NCI-H2227 (cell line): ENCODE data around the gene GRXCR1.

Experiments
- DNase-seq: peaks from one replicate; lab custom pipeline; 2025; ENCODE audit not compliant: unreplicated experiment; lab: John Stamatoyannopoulos, UW

The GRXCR1 gene

GRCh38 chr4:42892413-42892812 is at the start of gene GRXCR1:
TSS of gene GRXCR1 (plus strand) at chr4:42892713. CDS start at chr4:42893267, 554 bp downstream.
- no peak for DNase-seq

DNA sequence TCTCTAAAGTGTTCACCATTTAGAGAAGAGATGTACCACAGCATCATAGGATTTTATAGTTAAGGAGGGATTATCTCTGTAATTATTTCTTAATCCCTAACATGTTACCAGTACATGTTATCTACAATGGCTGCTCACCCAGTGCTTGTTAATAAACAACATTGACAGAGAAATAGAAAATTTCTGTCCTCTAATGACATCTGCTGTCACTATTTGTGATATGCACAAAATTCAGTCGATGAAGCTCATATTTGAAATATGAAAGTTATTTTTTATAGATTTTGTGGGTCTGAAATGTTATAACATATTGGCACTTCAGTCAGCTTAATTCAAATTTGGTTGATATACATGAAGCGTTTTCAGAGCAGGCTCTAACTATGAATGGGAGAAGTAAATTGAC is 48.8 kb upstream of the GRXCR1 start:
- no peak for DNase-seq

DNA sequence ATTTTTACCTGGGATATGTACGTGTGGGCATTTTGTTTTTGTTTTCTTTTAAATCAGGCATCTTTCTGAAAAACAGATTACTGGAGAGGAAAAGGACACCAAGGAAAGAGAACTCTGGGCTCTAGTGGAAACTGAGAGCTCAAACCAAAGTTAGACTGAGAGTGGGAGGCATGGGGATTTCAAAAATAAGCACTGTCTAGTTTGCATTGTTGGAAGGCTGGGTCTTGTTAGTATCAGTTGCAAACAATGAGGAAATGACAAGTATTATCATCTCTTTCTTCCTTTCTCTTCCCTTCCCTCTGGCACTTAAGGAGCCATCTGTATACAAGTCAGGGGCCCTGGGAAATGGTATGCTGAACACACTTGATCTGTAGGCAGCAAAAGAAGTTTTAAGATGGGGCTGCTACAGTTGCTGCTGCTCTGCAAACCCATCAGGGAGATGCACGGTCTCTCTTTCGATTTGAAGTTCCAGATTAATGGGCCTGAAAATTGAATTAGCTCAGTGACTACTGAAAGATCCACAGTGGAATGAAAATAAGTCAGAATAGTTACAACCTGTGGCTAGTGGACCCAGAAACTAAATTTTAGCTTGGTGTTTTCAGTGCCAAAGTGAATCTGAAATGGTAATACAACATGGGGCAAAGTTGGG is 48.0 kb upstream of the GRXCR1 start:
- DNase-seq: no peak

- DNase-seq: no peak
These were observed 46.9 kb upstream of the GRXCR1 start for GRCh38 chr4:42845586-42845985.

- DNase-seq: no peak
These were observed 36.7 kb upstream of the GRXCR1 start for GRCh38 chr4:42855779-42856178.

DNA sequence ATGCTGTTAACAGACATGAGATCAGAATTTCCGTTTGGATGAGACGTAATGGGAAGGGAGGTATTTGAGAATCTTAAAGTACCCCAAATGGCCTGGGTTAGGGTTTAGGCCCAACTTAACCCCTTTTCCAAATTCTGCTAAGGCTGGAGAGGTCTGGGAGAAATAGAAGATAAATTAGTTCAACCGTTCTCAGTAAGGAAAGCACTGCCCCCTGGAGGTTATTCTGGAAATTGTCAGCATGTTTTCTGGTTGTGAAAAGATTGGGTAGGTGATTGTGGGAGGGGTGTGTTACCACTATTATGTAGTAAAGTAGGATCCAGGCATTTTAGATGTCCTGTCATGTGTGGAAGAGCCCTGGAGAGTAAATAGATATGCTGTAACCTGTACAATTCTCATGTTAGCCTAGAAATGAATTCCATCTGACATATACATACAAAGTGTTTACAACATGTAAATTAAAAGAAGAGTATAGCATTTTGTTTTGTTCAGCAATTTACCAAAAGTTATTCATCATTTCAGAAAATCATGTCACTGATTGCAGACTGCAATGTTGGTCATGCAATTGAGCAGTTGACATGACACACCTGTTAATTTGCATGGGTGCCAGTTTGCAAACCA is 26.8 kb upstream of the GRXCR1 start:
- DNase-seq: peak; percentile 6

DNA sequence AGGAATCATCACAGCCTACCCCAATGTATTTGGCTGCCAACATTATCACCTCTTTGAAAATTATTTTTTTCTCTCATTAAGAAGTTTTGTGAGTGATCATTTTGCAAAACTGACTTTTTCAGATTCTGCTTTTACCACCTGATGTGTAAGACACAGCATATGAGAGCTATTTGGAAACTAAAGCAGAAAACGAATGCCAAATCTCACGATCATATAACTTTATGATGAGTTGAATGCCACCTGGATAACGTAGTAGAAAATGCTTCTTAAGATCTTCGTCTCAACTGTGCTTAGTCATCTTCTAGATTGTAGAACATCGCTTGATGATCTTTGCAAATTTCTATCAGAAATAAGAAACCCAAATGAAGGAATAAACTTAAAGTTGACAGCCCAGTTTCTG is 21.3 kb upstream of the GRXCR1 start:
- DNase-seq: no peak

- no peak for DNase-seq
These were observed 20.7 kb upstream of the GRXCR1 start for GRCh38 chr4:42871671-42872290.

DNA sequence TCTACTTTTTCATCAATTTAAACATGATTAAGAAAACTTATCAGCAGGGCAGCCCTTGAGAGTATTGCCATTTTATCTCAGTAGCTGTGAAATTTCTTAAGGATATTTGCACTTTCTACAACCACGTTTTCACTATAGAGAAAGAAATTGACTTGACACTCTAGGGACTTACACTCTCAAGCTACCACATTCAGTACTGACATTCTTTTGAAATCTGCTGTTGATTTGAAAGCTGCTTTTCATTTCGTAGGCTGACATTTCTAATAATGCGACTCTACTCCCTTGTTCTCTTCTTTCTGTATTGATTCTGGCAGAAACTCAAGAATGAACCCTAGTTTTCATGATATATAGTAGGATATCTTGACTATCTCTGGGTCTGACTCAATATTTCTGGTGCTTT is 13.7 kb upstream of the GRXCR1 start:
- DNase-seq: no peak

- no peak for DNase-seq
These were observed 11.3 kb upstream of the GRXCR1 start for GRCh38 chr4:42881253-42881652.

DNA sequence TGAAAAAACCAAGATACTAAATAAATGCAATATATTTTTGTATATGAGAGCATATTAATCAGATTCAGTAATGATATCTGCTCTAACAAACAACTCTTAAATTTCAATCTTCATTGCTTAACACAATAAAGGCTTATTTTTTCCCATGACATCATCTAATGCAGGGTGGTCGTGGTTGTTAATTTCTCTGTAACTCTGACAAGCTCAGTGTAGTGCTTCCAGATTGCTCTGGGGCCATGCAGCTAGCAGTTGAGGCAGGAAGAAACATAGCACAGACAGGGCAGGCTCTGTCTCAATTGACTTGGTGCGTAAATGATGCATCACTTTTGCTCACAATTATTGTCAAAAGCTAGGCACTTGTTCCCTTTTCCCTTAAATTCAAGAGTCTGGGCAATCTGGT is 869 bp upstream of the GRXCR1 start:
- DNase-seq: no peak

DNA sequence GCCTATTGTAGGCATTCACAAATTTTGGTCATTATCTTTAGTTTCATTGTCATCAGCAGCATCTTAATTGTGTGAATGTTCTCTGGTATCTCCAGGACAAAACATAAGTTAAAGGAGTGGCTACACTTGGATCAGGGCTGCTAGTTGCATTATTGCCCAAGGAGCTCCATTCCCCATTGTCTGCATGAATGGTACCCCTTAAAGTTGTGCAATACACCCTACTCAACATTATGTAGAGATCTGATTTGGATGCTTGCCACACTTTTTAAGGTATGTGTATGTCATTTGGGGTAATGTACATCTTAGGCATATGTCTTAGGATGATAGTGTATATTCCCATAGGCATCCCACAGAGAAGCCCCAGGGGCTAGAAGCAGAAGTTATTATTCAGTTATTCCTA is 2.9 kb downstream of the GRXCR1 start:
- no peak for DNase-seq

GRCh38 chr4:42904986-42905385 is 12.5 kb downstream of the GRXCR1 start:
- no peak for DNase-seq

DNA sequence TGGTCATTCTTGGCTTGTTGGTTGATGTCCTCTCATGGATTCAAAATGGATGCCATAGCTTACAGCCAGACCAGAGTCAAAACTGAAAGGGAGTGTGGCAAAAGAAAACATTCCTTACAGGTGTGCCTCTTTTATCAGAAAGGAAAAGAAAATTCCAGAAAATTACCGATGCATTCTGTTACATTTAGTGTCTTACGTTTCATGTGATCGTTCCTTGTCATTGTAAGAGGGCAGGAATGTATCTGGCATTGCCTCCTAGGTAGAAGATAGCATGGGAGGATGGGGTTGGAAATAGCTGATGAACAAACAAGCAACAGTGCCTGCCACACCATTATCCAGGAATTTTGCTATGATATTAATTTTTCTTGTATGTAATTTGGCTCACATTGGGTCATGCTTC is 13.1 kb downstream of the GRXCR1 start:
- no peak for DNase-seq

DNA sequence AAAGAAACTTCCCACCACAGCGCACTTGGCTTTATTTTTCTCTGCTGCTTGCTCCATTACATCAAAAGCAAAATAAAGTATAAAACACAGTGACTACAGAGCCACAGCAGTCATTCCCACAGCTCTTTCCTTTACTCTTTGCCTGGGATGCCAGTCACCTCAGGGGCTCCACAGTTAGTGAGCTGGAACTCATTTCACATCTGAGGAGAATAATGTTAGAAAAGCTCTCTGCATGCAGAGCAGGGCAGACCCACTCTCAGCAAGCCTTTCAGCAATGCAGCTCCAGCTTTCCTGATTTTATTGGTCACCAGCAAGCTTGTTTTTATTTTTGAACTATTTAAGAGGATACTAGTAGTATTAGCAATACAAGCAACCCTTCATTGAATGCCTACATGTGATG is 13.8 kb downstream of the GRXCR1 start:
- no peak for DNase-seq

DNA sequence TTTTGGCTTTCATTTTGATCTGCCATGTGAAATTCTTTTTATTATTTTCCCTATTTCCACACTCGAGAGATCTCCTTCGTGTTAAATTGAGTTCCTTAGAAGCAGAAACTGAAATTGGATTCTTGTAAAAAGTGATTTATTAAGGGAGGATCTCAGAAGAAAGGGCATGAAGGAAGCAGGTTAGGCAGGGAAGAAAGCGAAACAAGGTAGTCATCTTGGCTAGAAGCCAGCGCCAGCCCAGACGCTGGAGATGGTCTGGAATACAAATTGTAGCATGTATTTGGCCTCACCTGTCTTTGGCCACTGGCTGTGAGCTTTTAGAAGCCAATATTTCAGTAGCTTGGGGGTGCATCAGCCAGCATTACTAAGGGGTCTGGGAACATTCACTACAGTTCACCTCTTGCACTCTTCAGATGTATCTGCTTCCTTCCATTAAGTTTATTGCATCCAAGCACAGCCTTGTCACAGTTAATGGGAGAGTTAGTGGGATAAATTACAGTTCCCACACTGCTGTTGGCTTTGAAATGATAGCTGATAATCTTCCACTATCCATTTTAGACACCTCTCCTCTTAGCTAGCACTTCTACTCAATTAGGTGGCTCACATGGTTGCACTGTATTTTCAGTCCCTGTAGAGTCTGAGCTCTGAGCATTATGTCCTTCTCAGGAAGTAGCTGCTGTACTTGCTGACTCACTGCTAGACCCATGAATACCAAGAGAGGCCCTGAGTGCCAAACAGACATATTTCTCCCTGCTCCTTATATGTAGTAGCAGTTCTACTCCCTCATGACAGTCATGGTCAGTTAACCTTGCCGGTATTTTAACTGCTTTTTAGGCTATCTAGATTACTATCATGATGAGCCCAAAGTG is 14.6 kb downstream of the GRXCR1 start:
- no peak for DNase-seq

GRCh38 chr4:42910459-42910858 is 17.9 kb downstream of the GRXCR1 start:
- no peak for DNase-seq

GRCh38 chr4:42914937-42915336 is 22.4 kb downstream of the GRXCR1 start:
- DNase-seq: no peak

DNA sequence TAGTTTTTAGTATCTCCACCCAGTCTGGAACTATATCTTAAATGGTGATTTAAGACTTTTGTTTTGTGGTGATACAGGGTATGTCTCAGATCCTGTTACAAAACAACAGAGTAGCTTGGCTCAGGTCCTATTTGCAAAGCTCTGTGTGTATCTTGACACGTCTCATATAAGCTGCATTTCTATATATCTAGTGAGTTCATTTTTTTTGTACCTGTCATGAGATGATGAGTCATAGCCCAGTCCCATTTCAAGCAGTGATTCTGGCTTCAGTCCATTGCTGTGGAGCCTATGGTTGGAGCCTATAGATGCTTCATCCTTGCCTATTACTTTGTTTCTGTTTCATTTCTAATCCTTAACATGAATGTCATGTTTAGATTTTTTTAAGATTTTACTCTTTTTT is 23.0 kb downstream of the GRXCR1 start:
- DNase-seq: no peak

GRCh38 chr4:42917296-42917695 is 24.8 kb downstream of the GRXCR1 start:
- DNase-seq: no peak

- DNase-seq: no peak
These were observed 30.9 kb downstream of the GRXCR1 start for GRCh38 chr4:42923431-42923830.

GRCh38 chr4:42925921-42926320 is 33.4 kb downstream of the GRXCR1 start:
- DNase-seq: no peak
